PC-3 (cell line): Measurements from ENCODE around the gene HSPB7. TPM values are rescaled to one million over a fixed set of nuclear protein-coding genes. Genes with fewer than 3 reads are reported as not detected.

Source experiments
- ATAC-seq: fragments of 200-7000 bp; cut with Tn5 transposase; 2 replicates; pipeline ENCODE4 v1.9.1; 2020; ENCODE audit warnings: mild to moderate bottlenecking, moderate library complexity
- Bru-seq: library from RNA; stranded (reverse); fragments of 400-500 nt; gene quantifications from one replicate; lab custom pipeline; 2021; lab: Mats Ljungman, UMichigan
- BruChase-seq, 2 experiments: library from RNA; stranded (reverse); fragments of 400-500 nt; gene quantifications; one replicate each; lab custom pipeline; 2021; lab: Mats Ljungman, UMichigan
- BruUV-seq: library from RNA; stranded (reverse); fragments of 400-500 nt; replicated peaks from 2 replicates; lab custom pipeline; 2021; lab: Mats Ljungman, UMichigan
- CTCF ChIA-PET: fragments of 300-600 bp; sonication (Branson Sonifier 250); formaldehyde crosslinking; loops from one replicate; lab custom pipeline; 2022; ENCODE audit warnings: antibody characterized with exemption; lab: Charles Lee
- POLR2A ChIA-PET: fragments of 300-600 bp; sonication (Branson Sonifier 250); formaldehyde crosslinking; loops from one replicate; lab custom pipeline; 2022; ENCODE audit warnings: antibody characterized with exemption; ENCODE audit not compliant: unreplicated experiment; lab: Charles Lee
- DNase-seq: peaks from one replicate; pipeline ENCODE4 v3.0.0-alpha.2; 2015
- H2AFZ ChIP-seq: fragments of 300-600 bp; sonication (generic); 2 replicates; pipeline ENCODE4 v1.6.0; 2016; ENCODE audit warnings: antibody characterized with exemption, low read length
- H3F3A ChIP-seq: fragments of 300-600 bp; sonication (generic); one replicate; pipeline ENCODE4 v1.6.0; 2017; ENCODE audit warnings: antibody characterized with exemption, low read length, control low read depth, mild to moderate bottlenecking; ENCODE audit not compliant: unreplicated experiment
- H3K27ac ChIP-seq: fragments of 300-600 bp; sonication (generic); 2 replicates; pipeline ENCODE4 v1.5.1; 2016; ENCODE audit warnings: mild to moderate bottlenecking, low read length
- H3K27me3 ChIP-seq: fragments of 300-600 bp; sonication (generic); 2 replicates; pipeline ENCODE4 v1.6.1; 2016; ENCODE audit warnings: low read length, mixed read lengths
- H3K36me3 ChIP-seq: fragments of 300-600 bp; sonication (generic); 2 replicates; pipeline ENCODE4 v1.6.1; 2016; ENCODE audit warnings: low read depth, mixed run types, low read length, mixed read lengths
- H3K4me1 ChIP-seq: fragments of 300-600 bp; sonication (generic); 2 replicates; pipeline ENCODE4 v1.5.1; 2016; ENCODE audit warnings: low read length; ENCODE audit not compliant: insufficient read depth
- H3K4me2 ChIP-seq: fragments of 300-600 bp; sonication (generic); 2 replicates; pipeline ENCODE4 v1.6.0; 2016; ENCODE audit warnings: low read length
- H3K4me3 ChIP-seq: fragments of 300-600 bp; sonication (generic); 2 replicates; pipeline ENCODE4 v1.5.1; 2016; ENCODE audit warnings: mild to moderate bottlenecking, low read length, mixed read lengths
- H3K79me2 ChIP-seq: fragments of 300-600 bp; sonication (generic); 2 replicates; pipeline ENCODE4 v1.6.1; 2017; ENCODE audit warnings: low read length, mixed read lengths
- H3K9ac ChIP-seq: fragments of 300-600 bp; sonication (generic); 2 replicates; pipeline ENCODE4 v1.6.0; 2016; ENCODE audit warnings: mild to moderate bottlenecking, low read length
- H3K9me2 ChIP-seq: fragments of 300-600 bp; sonication (generic); replicated peaks from 2 replicates; pipeline ENCODE4 v1.6.1; 2016; ENCODE audit warnings: mixed run types, low read length, mixed read lengths
- H3K9me3 ChIP-seq: fragments of 300-600 bp; sonication (generic); 2 replicates; pipeline ENCODE4 v1.6.1; 2016; ENCODE audit warnings: low read length, mixed read lengths
- H4K20me1 ChIP-seq: fragments of 300-600 bp; sonication (generic); 2 replicates; pipeline ENCODE4 v1.6.1; 2016; ENCODE audit warnings: low read length, mixed read lengths
- CTCF ChIP-seq: fragments of 300-600 bp; sonication (generic); conservative IDR thresholded peaks from 2 replicates; pipeline ENCODE4 v1.5.1; 2017; ENCODE audit warnings: antibody characterized with exemption, low read depth, mild to moderate bottlenecking, low read length
- EZH2 ChIP-seq: fragments of 300-600 bp; sonication (generic); IDR thresholded peaks from one replicate; pipeline ENCODE4 v1.6.1; 2017; ENCODE audit warnings: antibody characterized with exemption, mild to moderate bottlenecking, low read length; ENCODE audit not compliant: unreplicated experiment
- EZH2phosphoT487 ChIP-seq: fragments of 300-600 bp; sonication (generic); IDR thresholded peaks from 2 replicates; pipeline ENCODE4 v1.6.1; 2018; ENCODE audit warnings: mild to moderate bottlenecking, antibody characterized with exemption, low read length, borderline replicate concordance
- intact Hi-C: fragments of 100-400 bp; cut with micrococcal nuclease; formaldehyde crosslinking; loops from 2 replicates; pipeline ENCODE4 v1.9.0; 2023
- long read RNA-seq: library from polyadenylated mRNA; unstranded; transcript quantifications from one replicate; pipeline ENCODE4 v2.0.0, GENCODE V29; 2021; ENCODE audit not compliant: unreplicated experiment
- total RNA-seq: library from RNA; depleted of rRNA; stranded (reverse); fragments of >200 nt; gene quantifications from 2 replicates; pipeline ENCODE4 v1.2.3, GENCODE V29; 2014; rRNA removed

The HSPB7 gene
- total RNA-seq, result not detected in 2 replicates
- Bru-seq, nascent RNA, result percentile 15 among the genes with signal in this experiment
- not detected for BruChase-seq, experiment 1, labeled RNA remaining after a 6-hour chase
- BruChase-seq, experiment 2, labeled RNA remaining after a 2-hour chase, result not detected
- long read RNA-seq, result 0 reads

- DNase-seq, result no peak
- H3K27ac ChIP-seq, result no peak within 1 kb of the TSS
- no peaks in the 10 kb centered on the region for H3K9me2 ChIP-seq
- no peak within 1 kb of the TSS for H3K4me3 ChIP-seq
- no peaks in the 10 kb centered on the region for H3K79me2 ChIP-seq
- no peak for ATAC-seq
- H3K9ac ChIP-seq, result no peak within 1 kb of the TSS
- H3F3A ChIP-seq, result no peaks in the 10 kb centered on the region
- no peak within 1 kb of the TSS for H2AFZ ChIP-seq
- intact Hi-C loops, result no loop called here
- TF ChIP-seq EZH2 (no peak), CTCF (no peak), EZH2phosphoT487 (no peak)
- no peaks in the 10 kb centered on the region for H3K27me3 ChIP-seq
- no peaks in the 10 kb centered on the region for H3K9me3 ChIP-seq
- peaks cover 2% of the 10 kb centered on the region for H3K4me1 ChIP-seq
- no peak within 1 kb of the TSS for H3K4me2 ChIP-seq
- no peaks in the 10 kb centered on the region for H3K36me3 ChIP-seq
- ChIA-PET POLR2A (no interaction called here), CTCF (no interaction called here)
- H4K20me1 ChIP-seq, result no peaks in the 10 kb centered on the region
- BruUV-seq, result no TSS peak
These were observed at the start of gene HSPB7 for GRCh38 chr1:16017461-16018303. TSS of gene HSPB7 (minus strand) at chr1:16018043. CDS start at chr1:16017963, 80 bp downstream.

- Histone ChIP-seq H3K36me3 (no peaks in the 10 kb centered on the region), H3K9me3 (no peaks in the 10 kb centered on the region), H3F3A (no peaks in the 10 kb centered on the region), H3K27ac (no peak overlapping the region), H3K79me2 (no peaks in the 10 kb centered on the region), H3K9me2 (no peaks in the 10 kb centered on the region), H3K4me1 (no peaks in the 10 kb centered on the region), H4K20me1 (no peaks in the 10 kb centered on the region), H2AFZ (no peak overlapping the region), H3K9ac (no peak overlapping the region), H3K27me3 (no peaks in the 10 kb centered on the region), H3K4me3 (no peak overlapping the region), H3K4me2 (no peak overlapping the region)
- CTCF ChIA-PET, result interaction anchor here (0.6 kb wide), 1 partner anchor 60 kb away, joined by 6 read pairs; no protein-coding TSS in a partner anchor
- intact Hi-C loops, result no loop called here
- no peak for DNase-seq
- ATAC-seq, result no peak
- TF ChIP-seq EZH2 (no peak), EZH2phosphoT487 (no peak), CTCF (no peak)
- no TSS peak for BruUV-seq
- POLR2A ChIA-PET, result no interaction called here
These were observed 49.4 kb upstream of the HSPB7 start for GRCh38 chr1:16067127-16067768.
